Neural progenitor cell (in vitro differentiated cells): ENCODE data around the gene LMO2. TPM values are rescaled to one million over a fixed set of nuclear protein-coding genes. Genes with fewer than 3 reads are reported as not detected.

Source experiments
- DNase-seq: peaks from one replicate; pipeline ENCODE4 v3.0.0-alpha.2; 2016; ENCODE audit warnings: low spot score
- H2AFZ ChIP-seq: fragments of 200-600 bp; sonication (generic); replicated peaks from 2 replicates; pipeline ENCODE4 v1.6.1; 2016; ENCODE audit warnings: antibody characterized with exemption
- H3F3A ChIP-seq: fragments of 200-600 bp; sonication (generic); 2 replicates; pipeline ENCODE4 v1.6.1; 2016; ENCODE audit warnings: antibody characterized with exemption, low read depth
- H3K27ac ChIP-seq: fragments of 200-600 bp; sonication (generic); 2 replicates; pipeline ENCODE4 v1.5.1; 2016; ENCODE audit warnings: mild to moderate bottlenecking
- H3K27me3 ChIP-seq: fragments of 200-600 bp; sonication (generic); 2 replicates; pipeline ENCODE4 v1.6.1; 2016; ENCODE audit warnings: mild to moderate bottlenecking, moderate library complexity
- H3K36me3 ChIP-seq: fragments of 200-600 bp; sonication (generic); 2 replicates; pipeline ENCODE4 v1.5.1; 2016
- H3K4me1 ChIP-seq: fragments of 200-600 bp; sonication (generic); 2 replicates; pipeline ENCODE4 v1.6.1; 2016; ENCODE audit warnings: mixed run types
- H3K4me2 ChIP-seq: fragments of 200-600 bp; sonication (generic); 2 replicates; pipeline ENCODE4 v1.6.1; 2016
- H3K4me3 ChIP-seq: fragments of 200-600 bp; sonication (generic); 2 replicates; pipeline ENCODE4 v1.5.1; 2016
- H3K79me2 ChIP-seq: fragments of 200-600 bp; sonication (generic); 2 replicates; pipeline ENCODE4 v1.6.1; 2016; ENCODE audit warnings: low read depth
- H3K9ac ChIP-seq: fragments of 200-600 bp; sonication (generic); 2 replicates; pipeline ENCODE4 v1.6.1; 2016
- H3K9me3 ChIP-seq: fragments of 200-600 bp; sonication (generic); 2 replicates; pipeline ENCODE4 v1.5.1; 2016; ENCODE audit warnings: low read depth
- H4K20me1 ChIP-seq: fragments of 200-600 bp; sonication (generic); 2 replicates; pipeline ENCODE4 v1.6.1; 2016; ENCODE audit warnings: low read depth
- H3K27ac Mint-ChIP-seq: 3 replicates; pipeline ENCODE4 v1.8.0; 2021; ENCODE audit warnings: mixed read lengths
- H3K27me3 Mint-ChIP-seq: 2 replicates; pipeline ENCODE4 v1.8.0; 2022; ENCODE audit warnings: low read depth, mild to moderate bottlenecking, inconsistent platforms, moderate library complexity, mixed read lengths; ENCODE audit not compliant: insufficient read depth
- H3K36me3 Mint-ChIP-seq: 3 replicates; pipeline ENCODE4 v1.8.0; 2021; ENCODE audit warnings: mixed read lengths
- H3K4me1 Mint-ChIP-seq: 3 replicates; pipeline ENCODE4 v1.8.0; 2021; ENCODE audit warnings: mixed read lengths
- H3K4me3 Mint-ChIP-seq: 3 replicates; pipeline ENCODE4 v1.8.0; 2021; ENCODE audit warnings: mild to moderate bottlenecking, moderate library complexity, mixed read lengths
- H3K9me3 Mint-ChIP-seq: 3 replicates; pipeline ENCODE4 v1.8.0; 2020; ENCODE audit warnings: mixed read lengths
- CTCF ChIP-seq: fragments of 200-600 bp; sonication (generic); IDR thresholded peaks from 2 replicates; pipeline ENCODE4 v1.5.1; 2017; ENCODE audit warnings: antibody characterized with exemption, mild to moderate bottlenecking
- EZH2 ChIP-seq: fragments of 200-600 bp; sonication (generic); IDR thresholded peaks from 2 replicates; pipeline ENCODE4 v1.6.1; 2017; ENCODE audit warnings: antibody characterized with exemption, mild to moderate bottlenecking, moderate library complexity
- EZH2phosphoT487 ChIP-seq: fragments of 200-600 bp; sonication (generic); IDR thresholded peaks from 2 replicates; pipeline ENCODE4 v1.6.1; 2017; ENCODE audit warnings: antibody characterized with exemption
- total RNA-seq: library from RNA; depleted of rRNA; stranded (reverse); fragments of >200 nt; gene quantifications from 2 replicates; pipeline ENCODE4 v1.2.3, GENCODE V29; 2015; ENCODE audit warnings: low replicate concordance

LMO2 gene
- total RNA-seq, 1 donor from 2014 or later, result 0.92 TPM

- Histone ChIP-seq H3K27me3 (no peaks in the 10 kb centered on the region), H3K9me3 (no peaks in the 10 kb centered on the region), H3K79me2 (no peaks in the 10 kb centered on the region), H3F3A (peaks cover 20% of the 10 kb centered on the region), H3K9ac (no peak overlapping the region), H2AFZ (no peak overlapping the region), H3K4me2 (no peak overlapping the region), H4K20me1 (no peaks in the 10 kb centered on the region), H3K27ac (no peak overlapping the region), H3K4me1 (peaks cover 13% of the 10 kb centered on the region), H3K36me3 (no peaks in the 10 kb centered on the region), H3K4me3 (no peak overlapping the region)
- TF ChIP-seq EZH2phosphoT487, result no peak
- TF ChIP-seq CTCF, result no peak
- TF ChIP-seq EZH2, result no peak
- no peak overlapping the region for H3K27ac Mint-ChIP-seq
- H3K4me1 Mint-ChIP-seq, result peaks cover 15% of the 10 kb centered on the region
- peaks cover 9% of the 10 kb centered on the region for H3K9me3 Mint-ChIP-seq
- no peaks in the 10 kb centered on the region for H3K36me3 Mint-ChIP-seq
- no peak for DNase-seq
- H3K4me3 Mint-ChIP-seq, result no peak overlapping the region
- H3K27me3 Mint-ChIP-seq, result peaks cover 10% of the 10 kb centered on the region
Measured at GRCh38 chr11:33913991-33914390, 22.1 kb upstream of the LMO2 start.

GRCh38 chr11:33912405-33913361 lies 20.8 kb upstream of the LMO2 start:
- Mint-ChIP-seq H3K9me3 (peaks cover 9% of the 10 kb centered on the region), H3K4me3 (no peak overlapping the region), H3K27me3 (peaks cover 10% of the 10 kb centered on the region), H3K27ac (no peak overlapping the region), H3K36me3 (no peaks in the 10 kb centered on the region), H3K4me1 (peaks cover 18% of the 10 kb centered on the region)
- Histone ChIP-seq H3K27me3 (no peaks in the 10 kb centered on the region), H4K20me1 (no peaks in the 10 kb centered on the region), H3K4me3 (no peak overlapping the region), H3K27ac (no peak overlapping the region), H2AFZ (no peak overlapping the region), H3K79me2 (no peaks in the 10 kb centered on the region), H3K4me1 (peaks cover 15% of the 10 kb centered on the region), H3K9ac (no peak overlapping the region), H3K9me3 (no peaks in the 10 kb centered on the region), H3F3A (peaks cover 20% of the 10 kb centered on the region), H3K4me2 (peak overlapping the region; percentile 19), H3K36me3 (no peaks in the 10 kb centered on the region)
- DNase-seq, result peak; percentile 63
- TF ChIP-seq EZH2phosphoT487 (no peak), CTCF (no peak), EZH2 (no peak)

- no peak overlapping the region for H3K9ac ChIP-seq
- no peaks in the 10 kb centered on the region for H3K27me3 ChIP-seq
- peaks cover 35% of the 10 kb centered on the region for H3F3A ChIP-seq
- H3K27ac Mint-ChIP-seq, result no peak overlapping the region
- peaks cover 35% of the 10 kb centered on the region for H3K4me1 Mint-ChIP-seq
- no peak overlapping the region for H3K4me3 ChIP-seq
- no peak for DNase-seq
- no peak overlapping the region for H3K4me2 ChIP-seq
- no peak overlapping the region for H3K27ac ChIP-seq
- TF ChIP-seq EZH2 (no peak), CTCF (no peak), EZH2phosphoT487 (no peak)
- no peaks in the 10 kb centered on the region for H3K36me3 Mint-ChIP-seq
- peaks cover 9% of the 10 kb centered on the region for H3K9me3 Mint-ChIP-seq
- no peaks in the 10 kb centered on the region for H3K9me3 ChIP-seq
- H3K79me2 ChIP-seq, result no peaks in the 10 kb centered on the region
- H3K4me3 Mint-ChIP-seq, result no peak overlapping the region
- no peaks in the 10 kb centered on the region for H3K36me3 ChIP-seq
- H4K20me1 ChIP-seq, result no peaks in the 10 kb centered on the region
- H3K27me3 Mint-ChIP-seq, result peaks cover 13% of the 10 kb centered on the region
- peaks cover 31% of the 10 kb centered on the region for H3K4me1 ChIP-seq
- H2AFZ ChIP-seq, result no peak overlapping the region
Measured at GRCh38 chr11:33910958-33911339, 19.1 kb upstream of the LMO2 start.
